GM21529 (cell line): Measurements from ENCODE around the gene ERCC4.
"Not testable (repeated sequence)": the region's sequence is repeated elsewhere in the genome, so short reads cannot be mapped to it uniquely, and the experiment has no call there.

Source experiments
- ATAC-seq: cut with Tn5 transposase; IDR thresholded peaks from one replicate; pipeline ENCODE4 v1.9.1; 2021; ENCODE audit not compliant: unreplicated experiment

Gene ERCC4

GRCh38 chr16:13919683-13920509 lies at the start of gene ERCC4:
Gene ERCC4 (plus strand): TSS chr16:13920154. CDS start chr16:13920166, 12 bp downstream.
- peak; percentile 97 for ATAC-seq

- no peak for ATAC-seq
Observed at GRCh38 chr16:13873835-13874438, 46.0 kb upstream of the ERCC4 start.

- no peak for ATAC-seq
Observed at GRCh38 chr16:13875614-13876284, 44.2 kb upstream of the ERCC4 start.

- no peak for ATAC-seq
Observed at GRCh38 chr16:13883276-13883675, 36.7 kb upstream of the ERCC4 start.

GRCh38 chr16:13883881-13884280 lies 36.1 kb upstream of the ERCC4 start:
- ATAC-seq: no peak

GRCh38 chr16:13885700-13886099 lies 34.3 kb upstream of the ERCC4 start:
- ATAC-seq: no peak

- no peak for ATAC-seq
Observed at GRCh38 chr16:13886608-13887007, 33.3 kb upstream of the ERCC4 start.

- ATAC-seq: not testable (repeated sequence)
Observed at GRCh38 chr16:13889323-13889722, 30.6 kb upstream of the ERCC4 start.

- no peak for ATAC-seq
Observed at GRCh38 chr16:13892301-13892700, 27.7 kb upstream of the ERCC4 start.

GRCh38 chr16:13895516-13895915 lies 24.4 kb upstream of the ERCC4 start:
- no peak for ATAC-seq

- no peak for ATAC-seq
Observed at GRCh38 chr16:13896543-13897182, 23.3 kb upstream of the ERCC4 start.

- no peak for ATAC-seq
Observed at GRCh38 chr16:13897806-13898205, 22.1 kb upstream of the ERCC4 start.

GRCh38 chr16:13898233-13898632 lies 21.7 kb upstream of the ERCC4 start:
- no peak for ATAC-seq

GRCh38 chr16:13902052-13902451 lies 17.9 kb upstream of the ERCC4 start:
- no peak for ATAC-seq

GRCh38 chr16:13902677-13903076 lies 17.3 kb upstream of the ERCC4 start:
- no peak for ATAC-seq

- no peak for ATAC-seq
Observed at GRCh38 chr16:13904179-13904691, 15.7 kb upstream of the ERCC4 start.

- ATAC-seq: not testable (repeated sequence)
Observed at GRCh38 chr16:13904822-13905221, 15.1 kb upstream of the ERCC4 start.

- ATAC-seq: no peak
Observed at GRCh38 chr16:13906168-13907089, 13.5 kb upstream of the ERCC4 start.

GRCh38 chr16:13907431-13907830 lies 12.5 kb upstream of the ERCC4 start:
- no peak for ATAC-seq

GRCh38 chr16:13909069-13909468 lies 10.9 kb upstream of the ERCC4 start:
- ATAC-seq: no peak
